DMS153 (cell line): ENCODE results near the gene C3orf18.

Experiments
- DNase-seq: peaks from one replicate; lab custom pipeline; 2025; lab: John Stamatoyannopoulos, UW

C3orf18 gene

GRCh38 chr3:50567386-50568167 is at the start of gene C3orf18:
TSS of gene C3orf18 (minus strand) at chr3:50567747. CDS start at chr3:50565699, 2,048 bp downstream.
- peak; percentile 47 for DNase-seq

GRCh38 chr3:50616770-50617095 is 49.2 kb upstream of the C3orf18 start:
- peak; percentile 41 for DNase-seq

- peak; percentile 38 for DNase-seq
Measured at GRCh38 chr3:50616003-50616769, 48.6 kb upstream of the C3orf18 start.

- no peak for DNase-seq
Measured at GRCh38 chr3:50615190-50615589, 47.6 kb upstream of the C3orf18 start.

- no peak for DNase-seq
Measured at GRCh38 chr3:50612970-50613846, 45.7 kb upstream of the C3orf18 start.

GRCh38 chr3:50612234-50612882 is 44.8 kb upstream of the C3orf18 start:
- no peak for DNase-seq

- peak; percentile 56 for DNase-seq
Measured at GRCh38 chr3:50611464-50612233, 44.1 kb upstream of the C3orf18 start, which contains the start of gene CISH. TSS of gene CISH (minus strand) at chr3:50611774. CDS start at chr3:50611650, 124 bp downstream.

GRCh38 chr3:50610992-50611463 is 43.5 kb upstream of the C3orf18 start:
- no peak for DNase-seq

GRCh38 chr3:50610181-50610971 is 42.8 kb upstream of the C3orf18 start:
- no peak for DNase-seq

GRCh38 chr3:50609763-50610085 is 42.2 kb upstream of the C3orf18 start:
- no peak for DNase-seq

GRCh38 chr3:50609071-50609762 is 41.7 kb upstream of the C3orf18 start:
- no peak for DNase-seq

GRCh38 chr3:50608278-50608677 is 40.7 kb upstream of the C3orf18 start:
- no peak for DNase-seq

GRCh38 chr3:50607271-50608091 is 39.9 kb upstream of the C3orf18 start:
- no peak for DNase-seq

GRCh38 chr3:50606596-50606995 is 39.0 kb upstream of the C3orf18 start:
- no peak for DNase-seq

GRCh38 chr3:50605901-50606326 is 38.4 kb upstream of the C3orf18 start:
- peak; percentile 14 for DNase-seq

- no peak for DNase-seq
Measured at GRCh38 chr3:50604628-50605588, 37.4 kb upstream of the C3orf18 start.

GRCh38 chr3:50604110-50604621 is 36.6 kb upstream of the C3orf18 start:
- DNase-seq = no peak
